ENCODE data around the gene IDH2.

GRCh38 chr15:90062023-90062442, 40.2 kb downstream of the IDH2 start:
- TF ChIP-seq, protein P1, sequence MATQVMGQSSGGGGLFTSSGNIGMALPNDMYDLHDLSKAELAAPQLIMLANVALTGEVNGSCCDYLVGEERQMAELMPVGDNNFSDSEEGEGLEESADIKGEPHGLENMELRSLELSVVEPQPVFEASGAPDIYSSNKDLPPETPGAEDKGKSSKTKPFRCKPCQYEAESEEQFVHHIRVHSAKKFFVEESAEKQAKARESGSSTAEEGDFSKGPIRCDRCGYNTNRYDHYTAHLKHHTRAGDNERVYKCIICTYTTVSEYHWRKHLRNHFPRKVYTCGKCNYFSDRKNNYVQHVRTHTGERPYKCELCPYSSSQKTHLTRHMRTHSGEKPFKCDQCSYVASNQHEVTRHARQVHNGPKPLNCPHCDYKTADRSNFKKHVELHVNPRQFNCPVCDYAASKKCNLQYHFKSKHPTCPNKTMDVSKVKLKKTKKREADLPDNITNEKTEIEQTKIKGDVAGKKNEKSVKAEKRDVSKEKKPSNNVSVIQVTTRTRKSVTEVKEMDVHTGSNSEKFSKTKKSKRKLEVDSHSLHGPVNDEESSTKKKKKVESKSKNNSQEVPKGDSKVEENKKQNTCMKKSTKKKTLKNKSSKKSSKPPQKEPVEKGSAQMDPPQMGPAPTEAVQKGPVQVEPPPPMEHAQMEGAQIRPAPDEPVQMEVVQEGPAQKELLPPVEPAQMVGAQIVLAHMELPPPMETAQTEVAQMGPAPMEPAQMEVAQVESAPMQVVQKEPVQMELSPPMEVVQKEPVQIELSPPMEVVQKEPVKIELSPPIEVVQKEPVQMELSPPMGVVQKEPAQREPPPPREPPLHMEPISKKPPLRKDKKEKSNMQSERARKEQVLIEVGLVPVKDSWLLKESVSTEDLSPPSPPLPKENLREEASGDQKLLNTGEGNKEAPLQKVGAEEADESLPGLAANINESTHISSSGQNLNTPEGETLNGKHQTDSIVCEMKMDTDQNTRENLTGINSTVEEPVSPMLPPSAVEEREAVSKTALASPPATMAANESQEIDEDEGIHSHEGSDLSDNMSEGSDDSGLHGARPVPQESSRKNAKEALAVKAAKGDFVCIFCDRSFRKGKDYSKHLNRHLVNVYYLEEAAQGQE (IDR thresholded peaks at IDR 0.05; ENCODE audit: insufficient read depth in 1 of 2, low read depth in 2 of 2, low read length in 2 of 2), result no peak
- TF ChIP-seq TAF1 (IDR thresholded peaks at IDR 0.05; ENCODE audit: borderline replicate concordance, insufficient read depth, low read length), result no peak

All from PFSK-1 (cell line).